Measurements from ENCODE around the gene MEN1.

- TF ChIP-seq POLR2A (IDR thresholded peaks at IDR 0.05; ENCODE audit: low read length) = no peak
- no peak for TF ChIP-seq GATA1 (IDR thresholded peaks at IDR 0.05; ENCODE audit: low read depth, low read length)
These were observed 4.9 kb downstream of the MEN1 start for GRCh38 chr11:64805481-64805880.

All from erythroblast (primary cell).